Colonic mucosa (tissue), 4 donors: ENCODE data around the gene SCLT1. TPM values are rescaled to one million over a fixed set of nuclear protein-coding genes. Genes with fewer than 3 reads are reported as not detected.
A peak's percentile ranks its signal among the peaks of the same experiment; 100 is the strongest.

Experiments used
- DNase-seq: peaks from one replicate; pipeline ENCODE4 v3.0.0-alpha.2; 2020
- H3K27ac ChIP-seq: fragments of 200-600 bp; one replicate; pipeline ENCODE4 v1.8.0; 2021
- H3K27me3 ChIP-seq: fragments of 200-600 bp; one replicate; pipeline ENCODE4 v1.8.0; 2021
- H3K36me3 ChIP-seq: fragments of 200-600 bp; one replicate; pipeline ENCODE4 v1.8.0; 2021
- H3K4me1 ChIP-seq: fragments of 200-600 bp; one replicate; pipeline ENCODE4 v1.8.0; 2021; ENCODE audit warnings: mild to moderate bottlenecking
- H3K4me3 ChIP-seq: fragments of 200-600 bp; one replicate; pipeline ENCODE4 v1.8.0; 2021
- H3K9ac ChIP-seq, 2 donors: one replicate each; pipeline ENCODE4 v1.7.0; 2013; ENCODE audit warnings: control low read depth in 2 of 2, low read depth in 2 of 2, low read length in 2 of 2
- H3K9me3 ChIP-seq: fragments of 200-600 bp; one replicate; pipeline ENCODE4 v1.8.0; 2021
- CTCF ChIP-seq: fragments of 200-600 bp; IDR thresholded peaks from one replicate; pipeline ENCODE4 v1.8.0; 2022; ENCODE audit warnings: antibody characterized with exemption, mild to moderate bottlenecking
- intact Hi-C: fragments of 100-400 bp; cut with DNase I; formaldehyde crosslinking; loops from one replicate; pipeline ENCODE4 v1.14.1; 2022
- total RNA-seq, 2 donors: library from RNA; stranded (reverse); fragmentation: NEBNext Ultra II Directional in 1 of 2; extraction: Animal tissue kit (Norgen Biotek cat#: 25700) in 1 of 2; gene quantifications; one replicate each; pipeline ENCODE4 v1.2.1, GENCODE V29; 2021
- donor health status: healthy.
- donor health status: DM: no; HTN: no; CAD: no.
- donor health status: DM: no; HTN: no; CAD: no.

Gene SCLT1
- total RNA-seq, 2 donors from 2014 or later = 8.4 to 13.9 TPM

GRCh38 chr4:128861856-128862518 lies 231.4 kb downstream of the SCLT1 start:
- Histone ChIP-seq H3K9ac (no peak overlapping the region), H3K4me1 (no peaks in the 10 kb centered on the region), H3K27me3 (no peaks in the 10 kb centered on the region), H3K9me3 (no peaks in the 10 kb centered on the region), H3K4me3 (no peak overlapping the region), H3K27ac (no peak overlapping the region), H3K36me3 (no peaks in the 10 kb centered on the region)
- intact Hi-C loops = loop anchor here (5.0 kb wide), 4 partner anchors 80 to 670 kb away; no protein-coding TSS in a partner anchor
- TF ChIP-seq CTCF = no peak
- no peak for DNase-seq

GRCh38 chr4:128859887-128860677 lies 233.3 kb downstream of the SCLT1 start:
- H3K9ac ChIP-seq = no peak overlapping the region
- TF ChIP-seq CTCF = no peak
- intact Hi-C loops = loop anchor here (5.0 kb wide), 4 partner anchors 78 to 668 kb away; no protein-coding TSS in a partner anchor
- H3K27ac ChIP-seq = peak overlapping the region; percentile 3
- no peak overlapping the region for H3K4me3 ChIP-seq
- no peak for DNase-seq
- no peaks in the 10 kb centered on the region for H3K27me3 ChIP-seq
- H3K4me1 ChIP-seq = no peaks in the 10 kb centered on the region
- H3K36me3 ChIP-seq = no peaks in the 10 kb centered on the region
- H3K9me3 ChIP-seq = no peaks in the 10 kb centered on the region

GRCh38 chr4:128858879-128859671 lies 234.3 kb downstream of the SCLT1 start:
- DNase-seq = no peak
- intact Hi-C loops = no loop called here
- Histone ChIP-seq H3K27ac (no peak overlapping the region), H3K9ac (no peak overlapping the region), H3K27me3 (no peaks in the 10 kb centered on the region), H3K4me3 (no peak overlapping the region), H3K4me1 (no peaks in the 10 kb centered on the region), H3K36me3 (no peaks in the 10 kb centered on the region), H3K9me3 (no peaks in the 10 kb centered on the region)
- no peak for TF ChIP-seq CTCF

GRCh38 chr4:128856246-128856645 lies 237.1 kb downstream of the SCLT1 start:
- H3K36me3 ChIP-seq = no peaks in the 10 kb centered on the region
- H3K9me3 ChIP-seq = no peaks in the 10 kb centered on the region
- intact Hi-C loops = no loop called here

More at GRCh38 chr4:128856246-128856645, 237.1 kb downstream of the SCLT1 start:
- H3K4me3 ChIP-seq = no peak overlapping the region
- H3K27me3 ChIP-seq = no peaks in the 10 kb centered on the region
- no peak overlapping the region for H3K27ac ChIP-seq
- no peak for DNase-seq
- no peak for TF ChIP-seq CTCF
- no peak overlapping the region for H3K9ac ChIP-seq
- no peaks in the 10 kb centered on the region for H3K4me1 ChIP-seq
